Trophoblast cell (in vitro differentiated cells and primary cell): ENCODE data around the gene LIPK.

Experiments
- DNase-seq, 2 donors: peaks; one replicate each; pipeline ENCODE4 v3.0.0-alpha.2; 2016
- H2AFZ ChIP-seq: 2 replicates; pipeline ENCODE4 v1.6.1; 2013; ENCODE audit warnings: low read length, moderate library complexity, mild to moderate bottlenecking; ENCODE audit not compliant: insufficient read depth, poor library complexity
- H2AK5ac ChIP-seq: 2 replicates; pipeline ENCODE4 v1.6.1; 2013; ENCODE audit warnings: mild to moderate bottlenecking, low read length
- H2BK120ac ChIP-seq: 2 replicates; pipeline ENCODE4 v1.6.1; 2013; ENCODE audit warnings: low read length, mild to moderate bottlenecking, moderate library complexity; ENCODE audit not compliant: insufficient read depth, poor library complexity
- H2BK12ac ChIP-seq: 2 replicates; pipeline ENCODE4 v1.6.1; 2013; ENCODE audit warnings: mild to moderate bottlenecking, low read length, moderate library complexity
- H2BK5ac ChIP-seq: 2 replicates; pipeline ENCODE4 v1.6.1; 2013; ENCODE audit warnings: low read length, low read depth, moderate library complexity, mild to moderate bottlenecking; ENCODE audit not compliant: poor library complexity
- H3K14ac ChIP-seq: 2 replicates; pipeline ENCODE4 v1.6.1; 2013; ENCODE audit warnings: mild to moderate bottlenecking, low read length
- H3K18ac ChIP-seq: 2 replicates; pipeline ENCODE4 v1.6.1; 2013; ENCODE audit warnings: mild to moderate bottlenecking, low read length
- H3K23ac ChIP-seq: 2 replicates; pipeline ENCODE4 v1.6.1; 2013; ENCODE audit warnings: low read length
- H3K27ac ChIP-seq: 2 replicates; pipeline ENCODE4 v1.5.1; 2013; ENCODE audit warnings: low read depth, mild to moderate bottlenecking, inconsistent platforms, low read length, moderate library complexity
- H3K27me3 ChIP-seq: 2 replicates; pipeline ENCODE4 v1.6.1; 2013; ENCODE audit warnings: inconsistent platforms, mild to moderate bottlenecking, low read length, moderate library complexity; ENCODE audit not compliant: insufficient read depth
- H3K36me3 ChIP-seq, 2 experiments: 1 replicate in 1 of 2; 2 replicates in 1 of 2; pipeline ENCODE4 v1.6.1; 2013; ENCODE audit warnings: low read length in 2 of 2, mild to moderate bottlenecking in 2 of 2, moderate library complexity in 1 of 2; ENCODE audit not compliant: insufficient read depth in 2 of 2, control insufficient read depth in 1 of 2
- H3K4ac ChIP-seq: 2 replicates; pipeline ENCODE4 v1.6.1; 2013; ENCODE audit warnings: low read depth, mild to moderate bottlenecking, low read length, moderate library complexity
- H3K4me1 ChIP-seq, 2 experiments: 1 replicate in 1 of 2; 2 replicates in 1 of 2; pipeline ENCODE4 v1.6.1; 2013; ENCODE audit warnings: low read length in 2 of 2, mild to moderate bottlenecking in 2 of 2, moderate library complexity in 1 of 2; ENCODE audit not compliant: insufficient read depth in 2 of 2, control insufficient read depth in 1 of 2
- H3K4me2 ChIP-seq: 2 replicates; pipeline ENCODE4 v1.6.1; 2013; ENCODE audit warnings: inconsistent platforms, mild to moderate bottlenecking, low read length, moderate library complexity
- H3K4me3 ChIP-seq: 2 replicates; pipeline ENCODE4 v1.5.1; 2013; ENCODE audit warnings: mild to moderate bottlenecking, low read depth, low read length, inconsistent platforms
- H3K79me1 ChIP-seq: one replicate; pipeline ENCODE4 v1.6.1; 2013; ENCODE audit warnings: low read length
- H3K79me2 ChIP-seq: 2 replicates; pipeline ENCODE4 v1.6.1; 2013; ENCODE audit warnings: low read length, mild to moderate bottlenecking; ENCODE audit not compliant: control insufficient read depth, insufficient read depth, poor library complexity
- H3K9ac ChIP-seq: 2 replicates; pipeline ENCODE4 v1.6.1; 2013; ENCODE audit warnings: mild to moderate bottlenecking, low read length
- H3K9me3 ChIP-seq: 2 replicates; pipeline ENCODE4 v1.6.1; 2013; ENCODE audit warnings: low read depth, mild to moderate bottlenecking, control low read depth, inconsistent platforms, low read length; ENCODE audit not compliant: insufficient read depth
- H4K12ac ChIP-seq: 2 replicates; pipeline ENCODE4 v1.6.1; 2013; ENCODE audit warnings: low read depth, mild to moderate bottlenecking, low read length, moderate library complexity
- H4K8ac ChIP-seq: 2 replicates; pipeline ENCODE4 v1.6.1; 2013; ENCODE audit warnings: low read depth, mild to moderate bottlenecking, low read length, moderate library complexity
- H4K91ac ChIP-seq: one replicate; pipeline ENCODE4 v1.6.1; 2013; ENCODE audit warnings: low read depth, mild to moderate bottlenecking, low read length, moderate library complexity
- WGBS: extraction: QIAGEN DNeasy Blood & Tissue Kit; methylation state at CpG from one replicate; pipeline ENCODE4 v1.1.7; 2013; ENCODE audit warnings: missing lambda C conversion rate; ENCODE audit not compliant: insufficient read length, insufficient coverage; ENCODE audit errors: extremely low coverage; 5-methylcytosine and 5-hydroxymethylcytosine counted together

Gene LIPK

GRCh38 chr10:88670497-88670896, 35.6 kb upstream of the LIPK start:
- Histone ChIP-seq H2AK5ac (no peak overlapping the region), H4K12ac (no peak overlapping the region), H3K79me2 (no peaks in the 10 kb centered on the region), H3K14ac (no peak overlapping the region), H2AFZ (no peak overlapping the region), H4K91ac (no peak overlapping the region), H2BK12ac (no peak overlapping the region), H3K4me1 (no peaks in the 10 kb centered on the region), H3K36me3 (no peaks in the 10 kb centered on the region), H3K27me3 (no peaks in the 10 kb centered on the region), H3K9ac (no peak overlapping the region), H3K27ac (no peak overlapping the region), H2BK120ac (no peak overlapping the region), H3K79me1 (no peaks in the 10 kb centered on the region), H3K4me3 (no peak overlapping the region), H3K23ac (no peak overlapping the region), H3K18ac (no peak overlapping the region), H3K4ac (no peak overlapping the region), H3K9me3 (no peaks in the 10 kb centered on the region), H3K4me2 (no peak overlapping the region), H2BK5ac (no peak overlapping the region), H4K8ac (no peak overlapping the region)
- no CpG with 5 or more reads among the region's 2 CpGs for WGBS
- no peak for DNase-seq

GRCh38 chr10:88672041-88672440, 34.0 kb upstream of the LIPK start:
- Histone ChIP-seq H3K14ac (no peak overlapping the region), H3K36me3 (no peaks in the 10 kb centered on the region), H2BK5ac (no peak overlapping the region), H4K12ac (no peak overlapping the region), H3K79me2 (no peaks in the 10 kb centered on the region), H3K79me1 (no peaks in the 10 kb centered on the region), H2AFZ (no peak overlapping the region), H3K18ac (no peak overlapping the region), H3K23ac (no peak overlapping the region), H3K4ac (no peak overlapping the region), H3K4me3 (no peak overlapping the region), H3K4me1 (no peaks in the 10 kb centered on the region), H3K9ac (no peak overlapping the region), H4K91ac (no peak overlapping the region), H3K27me3 (no peaks in the 10 kb centered on the region), H4K8ac (no peak overlapping the region), H3K4me2 (no peak overlapping the region), H2BK120ac (no peak overlapping the region), H3K27ac (no peak overlapping the region), H2BK12ac (no peak overlapping the region), H3K9me3 (no peaks in the 10 kb centered on the region), H2AK5ac (no peak overlapping the region)
- no peak for DNase-seq
- WGBS = no CpG with 5 or more reads among the region's 2 CpGs

- no peak for DNase-seq
- Histone ChIP-seq H3K23ac (no peak overlapping the region), H3K9me3 (no peaks in the 10 kb centered on the region), H3K79me2 (no peaks in the 10 kb centered on the region), H3K4me1 (no peaks in the 10 kb centered on the region), H4K8ac (no peak overlapping the region), H2BK5ac (no peak overlapping the region), H3K4me2 (no peak overlapping the region), H3K9ac (no peak overlapping the region), H3K18ac (no peak overlapping the region), H3K27me3 (no peaks in the 10 kb centered on the region), H3K14ac (no peak overlapping the region), H4K12ac (no peak overlapping the region), H2BK120ac (no peak overlapping the region), H3K79me1 (no peaks in the 10 kb centered on the region), H4K91ac (no peak overlapping the region), H2AK5ac (no peak overlapping the region), H2BK12ac (no peak overlapping the region), H3K4me3 (no peak overlapping the region), H3K36me3 (no peaks in the 10 kb centered on the region), H3K27ac (no peak overlapping the region), H3K4ac (no peak overlapping the region), H2AFZ (no peak overlapping the region)
- no CpG with 5 or more reads among the region's 4 CpGs for WGBS
Measured at GRCh38 chr10:88676283-88677060, 29.6 kb upstream of the LIPK start.

- DNase-seq = peak in 1 of 2 donors; percentile 38
- Histone ChIP-seq H3K36me3 (no peaks in the 10 kb centered on the region), H3K9me3 (no peaks in the 10 kb centered on the region), H3K79me2 (no peaks in the 10 kb centered on the region), H3K4me3 (no peak overlapping the region), H2BK120ac (no peak overlapping the region), H3K14ac (no peak overlapping the region), H3K4ac (no peak overlapping the region), H4K12ac (no peak overlapping the region), H2AFZ (no peak overlapping the region), H3K79me1 (no peaks in the 10 kb centered on the region), H3K18ac (no peak overlapping the region), H3K9ac (no peak overlapping the region), H2AK5ac (no peak overlapping the region), H2BK12ac (no peak overlapping the region), H4K91ac (no peak overlapping the region), H3K27ac (no peak overlapping the region), H3K4me1 (no peaks in the 10 kb centered on the region), H3K23ac (no peak overlapping the region), H3K4me2 (no peak overlapping the region), H3K27me3 (no peaks in the 10 kb centered on the region), H2BK5ac (no peak overlapping the region), H4K8ac (no peak overlapping the region)
- no CpG with 5 or more reads among the region's 4 CpGs for WGBS
Measured at GRCh38 chr10:88680958-88681357, 25.1 kb upstream of the LIPK start.
